Middle frontal gyrus (tissue), 1 donor: ENCODE results near the gene PKP4.

Experiments
- DNase-seq: peaks from one replicate; pipeline ENCODE4 v3.0.0-alpha.2; 2015; ENCODE audit warnings: low spot score; ENCODE audit errors: extremely low spot score

PKP4 gene

DNA sequence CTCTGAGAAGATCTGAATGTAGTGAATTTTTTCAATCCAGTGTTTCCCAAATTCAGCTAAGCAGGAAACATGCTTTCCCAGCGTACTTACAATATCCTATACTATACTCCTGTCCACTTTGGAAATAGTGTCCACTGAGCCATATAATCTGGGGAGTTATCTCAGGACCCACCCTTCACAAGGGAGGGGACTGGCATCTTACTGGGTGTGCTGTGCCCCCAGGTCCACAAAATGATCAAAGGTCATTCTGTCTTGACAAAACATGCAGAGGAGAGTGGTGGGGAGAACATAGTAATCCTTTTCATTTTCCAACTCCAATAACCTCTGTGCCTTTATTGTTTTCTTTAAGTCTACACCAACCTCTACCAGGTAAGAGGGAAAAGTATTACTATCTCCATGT, 258.6 kb downstream of the PKP4 start:
- DNase-seq, result no peak

DNA sequence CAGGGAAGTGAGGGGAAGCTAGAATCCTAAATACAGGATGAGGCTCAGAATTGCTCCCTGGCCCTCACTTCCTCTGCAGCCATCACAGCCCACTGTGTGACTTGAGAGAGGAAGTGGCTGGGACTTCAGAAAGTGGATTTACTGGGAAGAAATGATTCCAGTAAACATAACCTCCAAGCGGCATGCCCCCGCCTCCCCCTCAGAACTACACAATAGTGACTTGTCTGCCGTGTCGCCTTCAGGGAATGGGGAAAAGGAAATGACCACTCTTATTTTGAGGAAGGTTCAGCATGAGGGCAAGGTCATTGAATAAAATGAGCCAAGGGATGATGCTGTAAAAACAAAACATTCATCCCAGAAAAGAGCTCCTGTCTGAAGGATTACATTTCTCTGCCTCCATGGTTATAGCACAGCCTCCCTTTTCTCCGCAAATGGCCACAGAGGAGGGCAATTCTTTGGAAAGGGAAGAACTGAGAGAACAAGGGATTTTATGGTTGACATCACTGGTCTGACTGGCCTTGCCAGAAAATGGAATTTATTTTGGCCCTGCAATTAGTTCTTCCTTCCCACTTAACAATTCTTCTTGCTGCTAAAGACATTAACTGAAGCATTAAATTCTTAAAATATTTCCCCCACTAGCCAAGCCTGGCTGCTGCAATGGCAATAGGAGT, 259.5 kb downstream of the PKP4 start:
- no peak for DNase-seq

DNA sequence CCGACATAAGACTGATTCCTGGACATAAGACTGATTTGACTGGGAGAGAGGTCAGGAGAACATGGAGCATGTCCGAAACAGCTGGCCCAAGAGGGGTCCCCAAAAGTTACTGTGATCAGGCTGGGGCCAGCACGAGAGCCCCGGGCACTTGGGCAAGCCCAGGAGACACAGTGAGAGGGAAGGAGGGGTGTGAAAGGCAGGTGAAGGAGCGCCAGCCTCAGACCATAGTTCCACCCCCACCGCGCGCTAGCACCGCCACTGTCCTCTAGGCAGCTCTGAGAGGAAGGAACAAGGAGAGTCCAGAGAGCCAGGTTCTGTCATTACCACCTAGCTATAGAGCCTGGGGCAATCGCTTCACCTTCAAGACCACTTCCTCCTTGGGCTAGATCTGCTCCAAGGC, 260.2 kb downstream of the PKP4 start:
- DNase-seq, result no peak

DNA sequence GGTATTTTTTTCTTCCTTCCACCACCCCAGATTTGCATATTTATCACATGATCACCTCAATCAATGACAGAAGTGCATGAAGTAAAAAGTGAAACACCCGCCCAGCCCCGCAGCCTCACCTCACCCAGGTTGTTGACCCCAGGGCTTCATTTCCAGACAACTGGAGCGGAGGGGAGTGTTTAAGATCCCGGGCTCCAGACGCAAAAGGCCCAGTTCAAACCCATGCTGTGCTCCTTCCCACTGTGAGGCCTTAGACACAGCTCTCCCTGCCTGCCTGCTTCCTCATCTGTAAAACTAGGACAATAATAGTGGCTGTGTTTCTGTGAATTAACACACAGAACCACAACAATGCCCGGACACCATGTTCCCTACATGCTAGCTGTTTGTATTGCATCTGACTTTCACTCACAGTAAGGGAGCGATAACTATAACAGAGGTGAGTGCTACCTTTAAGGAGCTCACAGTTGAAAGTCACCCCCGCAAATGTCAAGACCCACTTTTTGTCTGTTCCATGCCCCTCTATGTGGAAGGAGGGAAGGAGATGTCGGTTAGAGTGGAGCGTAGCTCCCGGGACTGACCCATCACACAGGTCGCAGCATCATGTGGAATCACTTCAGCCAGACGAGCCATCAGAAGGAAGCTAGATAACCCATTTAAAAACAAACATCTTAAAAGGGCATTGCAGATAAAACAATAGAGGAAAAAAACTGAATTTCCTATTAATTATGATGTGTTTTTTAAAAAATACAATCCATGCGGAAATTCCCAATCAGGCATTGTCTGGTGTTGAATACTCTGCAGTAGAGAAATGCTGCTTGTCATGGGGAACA, 260.8 kb downstream of the PKP4 start:
- DNase-seq, result no peak

DNA sequence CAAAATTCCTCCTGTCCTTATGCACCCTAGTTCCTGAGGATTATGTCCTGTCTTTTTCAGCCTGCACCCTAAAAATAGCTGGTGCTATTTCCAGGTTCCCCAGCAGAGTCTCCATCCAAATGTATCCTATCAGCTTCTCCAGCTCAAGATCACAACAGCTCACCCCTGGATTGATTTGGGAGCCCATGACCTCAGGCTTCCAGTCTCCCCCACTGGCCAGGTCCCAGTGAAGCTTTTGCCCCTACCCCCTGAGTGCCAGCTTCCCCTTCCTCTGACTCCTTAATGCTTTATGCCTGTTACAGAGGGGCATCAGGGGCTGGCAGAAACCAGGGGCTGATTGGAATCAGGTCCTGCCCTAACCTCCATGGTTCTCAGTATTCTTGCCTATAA, 261.4 kb downstream of the PKP4 start:
- no peak for DNase-seq

DNA sequence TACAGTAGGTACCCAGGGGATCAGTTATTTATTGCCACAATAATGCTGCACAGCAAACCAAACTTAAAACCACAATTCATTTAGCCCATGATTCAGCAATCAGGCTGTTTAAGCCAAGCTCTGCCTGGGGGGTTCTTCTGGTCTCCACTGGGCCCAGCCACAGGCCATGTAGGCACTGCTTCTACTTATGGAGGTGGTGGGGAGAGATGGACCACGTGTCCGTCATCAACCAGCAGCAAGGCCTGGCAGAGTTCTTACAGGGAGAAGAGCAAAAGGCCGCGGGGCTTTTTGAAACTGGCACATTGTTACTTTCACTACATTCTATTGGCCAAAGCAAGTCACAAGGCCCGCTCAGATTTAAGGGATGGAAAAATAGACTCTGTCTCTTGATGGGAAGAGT, 262.1 kb downstream of the PKP4 start:
- DNase-seq, result no peak

DNA sequence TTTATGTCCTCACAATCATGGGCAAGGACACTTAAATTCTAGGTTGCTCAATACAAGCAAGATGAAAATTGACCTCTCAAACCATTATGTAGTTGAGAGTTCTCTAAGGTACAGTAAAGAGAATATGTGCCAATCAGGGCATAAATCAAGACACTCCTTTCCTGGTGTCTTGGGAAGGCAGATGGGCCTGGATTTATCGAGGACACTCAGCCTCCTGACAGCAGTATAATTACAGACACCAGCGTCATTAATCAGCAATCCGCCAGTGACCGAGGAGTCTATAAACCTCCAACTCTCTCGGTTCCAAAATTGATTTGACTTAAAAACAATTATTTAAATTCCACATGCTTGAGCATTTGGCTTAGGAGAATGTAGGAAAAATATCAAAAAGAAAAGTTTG, 262.7 kb downstream of the PKP4 start:
- no peak for DNase-seq

DNA sequence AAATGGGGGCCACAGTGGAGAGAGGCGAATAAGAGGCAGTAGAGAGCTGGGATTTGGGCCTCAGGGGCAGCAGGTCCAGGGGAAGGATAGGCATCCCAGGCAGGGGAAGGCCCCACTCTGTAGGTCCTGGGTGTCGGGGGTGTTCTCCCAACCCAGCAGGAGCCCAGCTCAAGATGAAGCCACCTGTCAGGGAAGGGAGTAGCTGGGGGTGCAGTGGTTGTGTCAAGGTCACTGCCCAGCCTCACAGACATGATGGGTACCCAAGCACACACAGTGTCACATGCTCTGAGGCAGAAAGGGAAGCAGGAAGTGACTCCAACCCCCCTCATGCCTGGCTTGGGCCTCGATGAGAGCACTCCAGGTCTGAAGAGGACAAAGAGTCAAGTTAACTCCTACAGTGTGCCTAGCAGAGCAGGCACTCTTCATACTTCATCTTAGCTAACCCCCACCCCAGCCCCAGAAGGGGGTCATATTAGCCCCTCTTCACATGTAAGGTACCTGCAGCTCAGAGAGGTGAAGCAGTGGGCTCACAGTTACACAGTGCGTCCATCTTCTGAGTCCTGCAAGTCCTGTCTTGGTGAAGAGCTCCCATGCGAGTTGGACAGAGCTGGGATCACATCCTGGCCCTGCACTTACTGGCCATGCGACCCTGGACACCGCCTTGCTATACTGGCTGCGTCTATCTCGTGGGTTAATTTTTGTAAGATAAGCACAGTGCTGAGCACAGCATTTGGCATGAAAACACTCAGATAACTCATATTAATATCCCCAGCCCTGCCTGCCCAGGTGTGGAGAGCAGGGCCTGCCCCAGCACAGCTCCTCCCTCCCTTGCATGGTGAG, 265.7 kb downstream of the PKP4 start:
- no peak for DNase-seq

DNA sequence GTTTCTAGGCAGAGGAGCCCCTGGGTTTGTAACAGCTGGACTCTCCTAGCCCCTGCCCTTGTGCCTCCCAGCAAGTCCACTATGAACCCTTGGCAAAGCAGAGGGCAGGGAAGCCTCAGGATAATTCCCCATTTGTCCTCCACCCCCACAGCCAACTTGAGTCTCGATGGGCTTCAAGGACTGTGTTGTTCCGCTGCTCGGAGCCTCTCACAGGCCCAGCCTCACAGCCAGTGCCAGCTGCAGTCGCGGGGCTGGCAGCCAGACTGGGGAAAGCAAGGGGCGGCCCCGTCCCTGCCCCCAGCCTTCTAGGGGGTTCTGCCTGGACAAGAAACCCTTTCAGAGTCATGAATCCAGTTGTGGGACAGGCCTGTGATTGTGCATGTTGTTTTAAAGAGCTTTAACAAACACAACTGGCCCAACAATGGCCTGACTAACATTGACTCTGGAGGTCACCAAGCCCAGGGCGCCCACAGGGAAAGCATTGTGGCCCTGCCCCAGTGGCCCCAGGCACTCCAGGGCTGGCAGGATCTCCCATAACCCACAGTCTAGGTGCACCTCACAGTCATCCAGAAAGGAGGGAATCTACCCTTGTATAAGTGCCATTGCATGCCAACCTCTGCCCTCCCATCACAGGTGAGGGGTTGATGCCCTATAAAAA, 266.6 kb downstream of the PKP4 start:
- DNase-seq, result peak; percentile 85

DNA sequence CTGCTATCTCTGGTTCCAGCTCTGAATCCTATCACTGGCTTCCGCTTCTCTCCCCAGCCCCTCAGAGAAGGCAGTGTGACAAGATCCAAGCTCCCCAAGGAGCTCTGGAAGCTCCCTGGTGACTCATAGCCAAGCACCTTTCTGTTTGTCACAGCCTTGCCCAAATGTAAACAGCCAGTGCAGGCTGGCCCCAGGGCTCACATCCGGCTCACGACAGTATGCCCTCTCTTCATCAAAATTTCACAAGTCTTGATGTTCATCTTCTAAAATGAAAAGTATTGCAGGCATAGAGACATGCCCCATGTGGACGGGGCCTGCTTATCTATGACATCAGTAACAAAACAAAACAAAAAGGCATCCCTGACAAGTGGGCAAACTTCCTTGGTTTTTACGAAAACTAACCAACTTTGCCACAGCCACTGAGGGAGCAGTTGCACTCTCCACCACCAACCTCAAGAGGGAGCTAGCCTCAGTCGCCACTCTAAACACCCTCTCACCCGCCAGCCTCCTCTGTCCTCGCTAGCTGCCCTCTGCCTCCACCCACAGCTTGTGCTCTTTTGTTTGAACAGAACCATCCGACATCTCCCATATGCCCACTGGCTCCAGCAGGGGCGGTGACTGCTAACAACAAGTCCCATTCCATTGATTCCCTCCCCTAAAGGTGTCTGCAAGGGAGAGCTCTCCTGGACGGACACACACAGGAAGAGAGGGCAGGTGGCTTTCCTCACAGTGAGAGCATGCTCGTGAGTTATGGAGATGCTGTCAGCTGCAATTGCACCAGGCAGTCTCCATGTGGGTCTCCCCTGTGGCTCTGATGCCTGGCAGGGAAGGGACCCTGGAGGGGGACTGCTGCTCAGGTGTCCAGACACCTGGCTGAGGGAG, 267.4 kb downstream of the PKP4 start:
- DNase-seq, result no peak

DNA sequence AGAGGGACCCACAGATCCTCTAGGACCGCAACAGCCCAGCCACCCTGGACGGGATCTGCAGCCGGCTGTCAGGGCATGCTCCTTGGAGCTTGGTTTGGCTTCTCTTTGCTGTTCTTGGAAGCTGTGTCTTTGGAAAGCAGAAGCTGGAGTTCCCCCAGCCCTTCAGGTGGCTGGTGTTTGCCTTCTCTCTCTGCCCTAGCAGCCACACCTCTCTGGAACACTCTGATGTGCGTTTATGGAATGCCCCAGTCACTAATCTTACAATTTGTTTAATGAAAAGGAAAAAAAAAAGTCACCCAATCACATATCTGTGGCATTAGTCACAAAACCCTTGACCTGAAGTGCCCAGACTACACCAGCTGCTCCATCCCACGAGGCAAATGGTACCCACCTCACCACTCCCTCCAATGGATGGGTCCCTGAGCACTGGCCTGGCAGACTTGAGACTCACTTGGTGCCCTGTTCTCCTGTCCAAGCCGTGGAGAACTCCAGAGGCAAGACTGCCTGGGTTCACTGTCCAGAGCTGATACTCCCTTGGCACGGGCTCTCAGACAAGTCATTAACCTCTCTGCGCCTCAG, 268.1 kb downstream of the PKP4 start:
- DNase-seq, result no peak

DNA sequence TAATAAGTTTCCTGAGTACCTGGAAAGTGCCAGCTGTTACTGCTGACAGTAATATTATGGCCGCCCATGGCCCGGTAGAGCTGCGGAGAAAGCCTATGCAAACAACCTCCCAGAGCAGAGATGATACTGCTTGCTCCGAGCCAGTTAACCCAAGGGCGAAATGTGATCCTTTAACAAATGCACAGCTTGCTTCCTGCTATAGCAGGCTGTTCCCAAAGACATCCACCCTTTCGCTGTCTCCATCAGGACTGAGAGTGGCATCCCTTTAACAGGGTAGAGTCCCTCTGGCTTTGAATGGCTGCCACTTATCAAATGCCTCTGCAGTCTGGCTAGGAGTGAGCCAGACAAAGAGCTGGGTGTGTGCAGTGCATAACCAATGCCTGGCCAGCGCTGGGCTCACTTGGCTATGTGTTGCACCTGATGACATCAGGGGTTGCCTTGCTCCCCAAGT, 268.7 kb downstream of the PKP4 start:
- DNase-seq, result no peak

DNA sequence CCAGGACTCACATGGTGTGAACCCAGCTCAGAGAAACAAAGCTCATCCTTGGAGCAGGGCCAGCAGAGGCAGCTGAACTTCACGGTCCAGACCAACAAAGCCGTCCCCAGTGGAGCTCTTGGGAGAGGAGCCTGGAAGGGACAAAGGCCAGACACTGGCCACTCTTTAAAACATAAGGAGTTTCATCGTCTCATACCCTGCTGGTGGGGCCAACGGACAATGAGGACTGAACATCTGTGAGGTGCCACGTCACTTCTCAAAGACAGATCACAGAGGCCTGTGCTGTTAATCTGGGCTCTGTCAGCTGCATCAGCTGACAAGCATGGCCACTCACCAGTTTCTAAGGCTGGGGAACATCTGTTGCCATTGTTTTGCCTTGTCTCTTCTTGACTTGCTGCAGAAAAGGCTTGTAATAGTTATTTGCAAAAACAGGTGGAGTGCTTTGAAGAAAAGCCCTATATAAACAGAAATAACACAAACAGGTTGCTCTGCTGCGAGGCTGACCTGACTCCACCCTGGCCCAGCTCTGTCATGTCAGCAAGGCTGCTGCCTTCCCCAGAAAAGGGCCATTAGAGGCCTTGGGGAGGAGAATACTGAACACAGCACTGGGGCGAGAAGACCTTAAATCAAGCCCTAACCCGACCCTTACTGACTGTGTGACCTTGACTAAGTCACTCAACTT, 270.3 kb downstream of the PKP4 start:
- DNase-seq, result peak; percentile 83

DNA sequence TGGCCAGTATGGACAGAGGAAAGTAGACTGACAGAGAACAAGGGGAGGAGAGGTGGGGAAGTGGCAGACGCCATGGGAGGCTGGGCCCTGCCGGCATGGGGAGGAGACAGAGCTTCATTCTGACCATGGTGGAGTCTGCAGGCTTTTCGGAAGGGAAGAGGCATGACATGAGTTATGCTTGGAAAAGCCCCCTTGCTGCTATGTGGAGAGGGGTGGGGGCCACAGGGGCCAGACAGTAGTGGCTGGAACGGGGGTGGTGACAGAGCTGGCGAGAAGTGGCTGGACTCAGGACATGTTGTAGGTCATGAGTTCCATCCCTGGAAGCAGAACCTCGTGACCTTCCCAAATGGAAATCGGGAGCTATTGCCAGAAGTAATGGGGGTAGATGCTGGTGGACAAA, 271.7 kb downstream of the PKP4 start:
- no peak for DNase-seq

DNA sequence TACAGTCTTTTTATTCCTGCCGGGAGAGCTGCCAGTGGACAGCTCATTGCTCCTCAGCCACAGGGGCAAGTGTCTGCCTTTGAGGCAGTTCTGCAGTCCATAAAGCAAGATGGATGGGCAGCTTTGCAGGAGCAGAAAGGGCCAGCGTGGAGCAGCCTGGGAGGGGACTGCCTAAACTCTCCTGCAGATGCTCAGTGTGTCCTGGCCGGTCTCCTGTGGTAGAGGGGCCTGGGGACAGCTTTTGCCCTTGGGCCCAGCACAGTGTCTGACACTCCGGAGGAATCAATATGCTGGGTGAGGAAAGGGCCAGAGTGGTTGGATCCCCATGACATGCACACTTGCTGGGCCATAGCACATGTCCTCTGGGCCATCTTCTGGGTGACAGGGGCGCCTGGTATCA, 272.7 kb downstream of the PKP4 start:
- no peak for DNase-seq

DNA sequence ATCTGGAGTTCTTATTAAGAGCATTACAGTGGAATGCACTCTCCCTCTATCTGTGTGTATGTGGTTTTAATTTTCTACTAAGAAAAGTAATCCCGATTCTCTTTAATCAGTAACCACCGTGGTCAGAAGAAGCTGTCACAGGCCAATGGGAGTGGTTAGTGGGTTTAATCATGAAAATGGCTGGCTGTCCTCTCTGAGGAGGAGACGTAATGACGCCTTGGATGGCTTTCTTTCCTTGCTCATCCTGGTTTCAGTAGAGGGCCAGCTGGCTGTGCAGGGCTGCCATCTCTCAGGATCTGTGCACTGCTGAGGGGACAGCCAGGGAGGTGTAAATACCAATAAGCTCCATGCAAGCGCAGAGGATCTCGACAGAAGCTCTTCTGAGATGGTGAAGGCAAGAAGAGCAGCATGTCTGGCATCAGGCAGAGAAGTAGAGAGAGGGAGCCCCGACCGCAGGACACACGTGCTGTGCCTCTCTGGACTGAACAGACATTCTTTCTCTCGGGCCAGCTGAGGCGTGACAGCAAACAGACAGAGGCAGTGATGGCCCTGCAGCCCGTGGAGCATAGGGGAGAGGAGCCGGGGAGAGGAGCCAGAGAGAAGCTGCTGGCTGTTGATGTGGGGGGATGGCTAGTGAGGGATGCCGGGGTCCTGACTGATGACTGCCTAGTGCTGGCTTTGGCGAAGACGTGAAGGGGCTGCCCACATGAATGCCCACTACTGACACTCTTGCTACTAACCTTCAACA, 273.3 kb downstream of the PKP4 start:
- DNase-seq, result no peak

DNA sequence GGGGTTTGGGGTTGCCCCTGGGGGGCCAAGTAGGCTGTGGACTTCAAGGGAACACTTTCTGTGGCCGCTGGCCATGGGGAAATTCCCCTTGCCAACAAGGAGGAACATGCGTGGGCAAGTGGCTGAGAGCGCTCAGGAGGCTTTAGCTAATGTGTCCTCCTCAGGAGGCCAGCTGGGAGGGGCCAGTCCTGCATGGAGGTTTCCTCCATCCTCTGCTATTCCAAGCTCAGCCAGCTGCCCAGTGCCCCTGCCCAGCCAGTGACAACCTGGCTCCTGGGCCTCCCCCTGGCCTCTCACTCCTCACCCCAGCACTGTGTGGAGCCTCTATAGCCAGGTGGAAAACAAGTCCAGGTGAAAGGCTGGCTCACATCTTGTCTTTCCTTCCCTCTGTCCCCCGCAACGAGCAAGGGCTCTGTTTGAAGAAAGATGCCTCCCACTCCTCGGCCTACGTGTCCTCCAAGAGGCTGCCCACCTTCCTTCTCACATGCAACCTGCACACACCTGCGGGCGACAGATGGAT, 273.9 kb downstream of the PKP4 start:
- no peak for DNase-seq

DNA sequence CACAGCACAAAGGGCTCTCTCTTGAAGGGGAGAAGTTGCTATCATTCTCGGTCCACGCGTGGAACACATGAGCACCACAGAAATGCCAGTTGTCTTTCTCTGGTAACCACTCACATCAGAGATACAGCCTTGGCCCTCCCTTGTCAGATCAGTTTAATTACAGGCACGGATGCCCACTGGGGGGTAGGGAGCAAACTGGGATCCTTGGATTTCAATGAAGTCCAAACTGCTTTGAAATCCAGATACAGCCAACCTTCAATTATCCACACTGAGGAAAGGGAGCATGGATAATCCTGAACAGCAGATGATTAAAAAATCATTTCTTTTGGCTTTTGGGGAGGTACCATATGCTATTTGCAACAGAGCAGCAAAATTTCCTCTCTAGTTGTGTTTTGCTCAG, 274.6 kb downstream of the PKP4 start:
- DNase-seq, result no peak
